ENCODE data around the gene TMEM121. TPM values are rescaled to one million over a fixed set of nuclear protein-coding genes. Genes with fewer than 3 reads are reported as not detected.

Gene TMEM121
- total and polyA plus RNA-seq, 4 donors: 0.33 to 1.5 (median 0.37) TPM; not detected in 1

GRCh38 chr14:105490572-105491365, 35.6 kb upstream of the TMEM121 start, which contains the start of gene TEDC1:
Gene TEDC1, plus strand, starts transcription at chr14:105491246. Its CDS starts 130 bp downstream, at chr14:105491376.
- Histone ChIP-seq H3K27ac (ENCODE audit: low read depth in 1 of 2, low read length in 2 of 2) (peak within 1 kb of the TSS; percentile 74 to 83), H3K36me3 (ENCODE audit: control insufficient read depth in 4 of 4, insufficient read depth in 3 of 4, low read depth in 1 of 4, low read length in 3 of 4) (no peaks in the 10 kb centered on the region), H3K9me3 (ENCODE audit: control insufficient read depth in 4 of 4, low read length in 3 of 4) (no peaks in the 10 kb centered on the region), H3K4me1 (ENCODE audit: control insufficient read depth in 4 of 4, insufficient read depth in 4 of 4, low read length in 3 of 4) (peaks cover 10 to 69% (median 47%) of the 10 kb centered on the region in 4 donors), H3K4me3 (ENCODE audit: low read depth in 1 of 3, low read length in 3 of 3) (peak within 1 kb of the TSS in 2 of 3 donors; percentile 57 to 65), H3K9ac (ENCODE audit: low read depth in 1 of 2, low read length in 2 of 2) (peak within 1 kb of the TSS in 1 of 2 donors; percentile 38), H3K27me3 (ENCODE audit: control insufficient read depth in 4 of 4, insufficient read depth in 4 of 4, low read length in 3 of 4) (no peaks in the 10 kb centered on the region)
- peak; percentile 98 for DNase-seq (ENCODE audit: low spot score)
- TF ChIP-seq TAF1 (conservative IDR thresholded peaks at IDR 0.05) (no peak), HNF4G (IDR thresholded peaks at IDR 0.05) (no peak), YY1 (IDR thresholded peaks at IDR 0.05) (peak; percentile 86), RXRA (IDR thresholded peaks at IDR 0.05) (peak; percentile 30 to 46), NR2F2 (IDR thresholded peaks at IDR 0.05) (no peak), EGR1 (IDR thresholded peaks at IDR 0.05; ENCODE audit: low read depth in 2 of 2) (no peak), FOXA2 (IDR thresholded peaks at IDR 0.05) (peak; percentile 70), GABPA (IDR thresholded peaks at IDR 0.05 in 1 of 2, conservative IDR thresholded peaks at IDR 0.05 in 1 of 2) (peak; percentile 91 to 96), FOXA1 (IDR thresholded peaks at IDR 0.05) (peak; percentile 61), SP1 (IDR thresholded peaks at IDR 0.05) (peak; percentile 100), RAD21 (IDR thresholded peaks at IDR 0.05) (peak; percentile 32 to 59), HNF4A (conservative IDR thresholded peaks at IDR 0.05) (peak; percentile 34 to 35), JUND (IDR thresholded peaks at IDR 0.05) (no peak)
- TF ChIP-seq, protein P1, sequence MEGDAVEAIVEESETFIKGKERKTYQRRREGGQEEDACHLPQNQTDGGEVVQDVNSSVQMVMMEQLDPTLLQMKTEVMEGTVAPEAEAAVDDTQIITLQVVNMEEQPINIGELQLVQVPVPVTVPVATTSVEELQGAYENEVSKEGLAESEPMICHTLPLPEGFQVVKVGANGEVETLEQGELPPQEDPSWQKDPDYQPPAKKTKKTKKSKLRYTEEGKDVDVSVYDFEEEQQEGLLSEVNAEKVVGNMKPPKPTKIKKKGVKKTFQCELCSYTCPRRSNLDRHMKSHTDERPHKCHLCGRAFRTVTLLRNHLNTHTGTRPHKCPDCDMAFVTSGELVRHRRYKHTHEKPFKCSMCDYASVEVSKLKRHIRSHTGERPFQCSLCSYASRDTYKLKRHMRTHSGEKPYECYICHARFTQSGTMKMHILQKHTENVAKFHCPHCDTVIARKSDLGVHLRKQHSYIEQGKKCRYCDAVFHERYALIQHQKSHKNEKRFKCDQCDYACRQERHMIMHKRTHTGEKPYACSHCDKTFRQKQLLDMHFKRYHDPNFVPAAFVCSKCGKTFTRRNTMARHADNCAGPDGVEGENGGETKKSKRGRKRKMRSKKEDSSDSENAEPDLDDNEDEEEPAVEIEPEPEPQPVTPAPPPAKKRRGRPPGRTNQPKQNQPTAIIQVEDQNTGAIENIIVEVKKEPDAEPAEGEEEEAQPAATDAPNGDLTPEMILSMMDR (IDR thresholded peaks at IDR 0.05; ENCODE audit: low read depth, low read length, missing input control): peak; percentile 88
- TF ChIP-seq, protein P2, sequence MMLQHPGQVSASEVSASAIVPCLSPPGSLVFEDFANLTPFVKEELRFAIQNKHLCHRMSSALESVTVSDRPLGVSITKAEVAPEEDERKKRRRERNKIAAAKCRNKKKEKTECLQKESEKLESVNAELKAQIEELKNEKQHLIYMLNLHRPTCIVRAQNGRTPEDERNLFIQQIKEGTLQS (IDR thresholded peaks at IDR 0.05): no peak
- TF ChIP-seq, protein P3, sequence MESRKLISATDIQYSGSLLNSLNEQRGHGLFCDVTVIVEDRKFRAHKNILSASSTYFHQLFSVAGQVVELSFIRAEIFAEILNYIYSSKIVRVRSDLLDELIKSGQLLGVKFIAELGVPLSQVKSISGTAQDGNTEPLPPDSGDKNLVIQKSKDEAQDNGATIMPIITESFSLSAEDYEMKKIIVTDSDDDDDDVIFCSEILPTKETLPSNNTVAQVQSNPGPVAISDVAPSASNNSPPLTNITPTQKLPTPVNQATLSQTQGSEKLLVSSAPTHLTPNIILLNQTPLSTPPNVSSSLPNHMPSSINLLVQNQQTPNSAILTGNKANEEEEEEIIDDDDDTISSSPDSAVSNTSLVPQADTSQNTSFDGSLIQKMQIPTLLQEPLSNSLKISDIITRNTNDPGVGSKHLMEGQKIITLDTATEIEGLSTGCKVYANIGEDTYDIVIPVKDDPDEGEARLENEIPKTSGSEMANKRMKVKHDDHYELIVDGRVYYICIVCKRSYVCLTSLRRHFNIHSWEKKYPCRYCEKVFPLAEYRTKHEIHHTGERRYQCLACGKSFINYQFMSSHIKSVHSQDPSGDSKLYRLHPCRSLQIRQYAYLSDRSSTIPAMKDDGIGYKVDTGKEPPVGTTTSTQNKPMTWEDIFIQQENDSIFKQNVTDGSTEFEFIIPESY (IDR thresholded peaks at IDR 0.05): no peak
- TF ChIP-seq, protein P4, sequence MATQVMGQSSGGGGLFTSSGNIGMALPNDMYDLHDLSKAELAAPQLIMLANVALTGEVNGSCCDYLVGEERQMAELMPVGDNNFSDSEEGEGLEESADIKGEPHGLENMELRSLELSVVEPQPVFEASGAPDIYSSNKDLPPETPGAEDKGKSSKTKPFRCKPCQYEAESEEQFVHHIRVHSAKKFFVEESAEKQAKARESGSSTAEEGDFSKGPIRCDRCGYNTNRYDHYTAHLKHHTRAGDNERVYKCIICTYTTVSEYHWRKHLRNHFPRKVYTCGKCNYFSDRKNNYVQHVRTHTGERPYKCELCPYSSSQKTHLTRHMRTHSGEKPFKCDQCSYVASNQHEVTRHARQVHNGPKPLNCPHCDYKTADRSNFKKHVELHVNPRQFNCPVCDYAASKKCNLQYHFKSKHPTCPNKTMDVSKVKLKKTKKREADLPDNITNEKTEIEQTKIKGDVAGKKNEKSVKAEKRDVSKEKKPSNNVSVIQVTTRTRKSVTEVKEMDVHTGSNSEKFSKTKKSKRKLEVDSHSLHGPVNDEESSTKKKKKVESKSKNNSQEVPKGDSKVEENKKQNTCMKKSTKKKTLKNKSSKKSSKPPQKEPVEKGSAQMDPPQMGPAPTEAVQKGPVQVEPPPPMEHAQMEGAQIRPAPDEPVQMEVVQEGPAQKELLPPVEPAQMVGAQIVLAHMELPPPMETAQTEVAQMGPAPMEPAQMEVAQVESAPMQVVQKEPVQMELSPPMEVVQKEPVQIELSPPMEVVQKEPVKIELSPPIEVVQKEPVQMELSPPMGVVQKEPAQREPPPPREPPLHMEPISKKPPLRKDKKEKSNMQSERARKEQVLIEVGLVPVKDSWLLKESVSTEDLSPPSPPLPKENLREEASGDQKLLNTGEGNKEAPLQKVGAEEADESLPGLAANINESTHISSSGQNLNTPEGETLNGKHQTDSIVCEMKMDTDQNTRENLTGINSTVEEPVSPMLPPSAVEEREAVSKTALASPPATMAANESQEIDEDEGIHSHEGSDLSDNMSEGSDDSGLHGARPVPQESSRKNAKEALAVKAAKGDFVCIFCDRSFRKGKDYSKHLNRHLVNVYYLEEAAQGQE (IDR thresholded peaks at IDR 0.05): peak; percentile 61
- TF ChIP-seq, protein P5, sequence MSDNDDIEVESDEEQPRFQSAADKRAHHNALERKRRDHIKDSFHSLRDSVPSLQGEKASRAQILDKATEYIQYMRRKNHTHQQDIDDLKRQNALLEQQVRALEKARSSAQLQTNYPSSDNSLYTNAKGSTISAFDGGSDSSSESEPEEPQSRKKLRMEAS (IDR thresholded peaks at IDR 0.05): peak; percentile 93
- WGBS: under 1% methylated on average over 94 of the region's 94 CpGs
